Measurements from ENCODE around the gene ZBTB32. TPM values are rescaled to one million over a fixed set of nuclear protein-coding genes. Genes with fewer than 3 reads are reported as not detected.

The ZBTB32 gene
- total and polyA plus RNA-seq, 2 of the 8 experiments (the other 6 are each of a cell fraction or from before 2014, with no cell fraction given), result 0.11 to 0.50 TPM

DNA sequence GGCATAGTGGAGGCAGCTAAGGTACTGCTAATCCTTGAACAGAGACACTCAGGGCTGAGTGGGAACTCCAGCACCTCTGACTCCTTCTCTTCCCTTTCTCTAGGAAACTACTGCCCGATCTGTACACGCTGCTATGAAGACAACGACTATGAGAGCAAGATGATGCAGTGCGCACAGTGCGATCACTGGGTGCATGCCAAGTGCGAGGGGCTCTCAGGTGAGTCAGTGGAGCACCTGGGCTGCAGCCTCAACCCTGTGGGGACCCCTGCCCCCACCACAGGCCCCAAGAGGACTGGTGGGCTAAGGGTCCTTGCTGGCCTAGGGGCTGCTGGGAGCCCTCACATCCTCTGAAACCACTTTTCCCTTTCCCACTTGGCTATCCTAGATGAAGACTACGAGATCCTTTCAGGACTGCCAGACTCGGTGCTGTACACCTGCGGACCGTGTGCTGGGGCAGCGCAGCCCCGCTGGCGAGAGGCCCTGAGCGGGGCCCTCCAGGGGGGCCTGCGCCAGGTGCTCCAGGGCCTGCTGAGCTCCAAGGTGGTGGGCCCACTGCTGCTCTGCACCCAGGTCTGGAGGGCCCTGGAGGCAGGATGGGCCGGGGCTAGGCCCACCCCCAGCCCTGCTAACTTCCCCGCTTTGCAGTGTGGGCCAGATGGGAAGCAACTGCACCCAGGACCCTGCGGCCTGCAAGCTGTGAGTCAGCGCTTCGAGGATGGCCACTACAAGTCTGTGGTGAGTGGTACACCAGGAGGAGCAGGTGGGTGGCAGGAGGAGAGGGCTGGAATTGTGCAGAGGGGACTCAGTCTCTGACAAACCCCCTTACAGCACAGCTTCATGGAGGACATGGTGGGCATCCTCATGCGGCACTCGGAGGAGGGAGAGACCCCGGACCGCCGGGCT, 22.9 kb downstream of the ZBTB32 start:
- TF ChIP-seq, protein P1, sequence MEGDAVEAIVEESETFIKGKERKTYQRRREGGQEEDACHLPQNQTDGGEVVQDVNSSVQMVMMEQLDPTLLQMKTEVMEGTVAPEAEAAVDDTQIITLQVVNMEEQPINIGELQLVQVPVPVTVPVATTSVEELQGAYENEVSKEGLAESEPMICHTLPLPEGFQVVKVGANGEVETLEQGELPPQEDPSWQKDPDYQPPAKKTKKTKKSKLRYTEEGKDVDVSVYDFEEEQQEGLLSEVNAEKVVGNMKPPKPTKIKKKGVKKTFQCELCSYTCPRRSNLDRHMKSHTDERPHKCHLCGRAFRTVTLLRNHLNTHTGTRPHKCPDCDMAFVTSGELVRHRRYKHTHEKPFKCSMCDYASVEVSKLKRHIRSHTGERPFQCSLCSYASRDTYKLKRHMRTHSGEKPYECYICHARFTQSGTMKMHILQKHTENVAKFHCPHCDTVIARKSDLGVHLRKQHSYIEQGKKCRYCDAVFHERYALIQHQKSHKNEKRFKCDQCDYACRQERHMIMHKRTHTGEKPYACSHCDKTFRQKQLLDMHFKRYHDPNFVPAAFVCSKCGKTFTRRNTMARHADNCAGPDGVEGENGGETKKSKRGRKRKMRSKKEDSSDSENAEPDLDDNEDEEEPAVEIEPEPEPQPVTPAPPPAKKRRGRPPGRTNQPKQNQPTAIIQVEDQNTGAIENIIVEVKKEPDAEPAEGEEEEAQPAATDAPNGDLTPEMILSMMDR (IDR thresholded peaks at IDR 0.05; ENCODE audit: control extremely low read depth in 1 of 3, insufficient read depth in 1 of 3, low read depth in 1 of 3, low read length in 3 of 3), result no peak
- TF ChIP-seq MAFK (IDR thresholded peaks at IDR 0.05; ENCODE audit: low read depth, low read length) (no peak), KDM4A (IDR thresholded peaks at IDR 0.05; ENCODE audit: low read depth, low read length, severe bottlenecking) (no peak), CREB1 (IDR thresholded peaks at IDR 0.05) (no peak), RFX5 (IDR thresholded peaks at IDR 0.05; ENCODE audit: borderline replicate concordance, low read depth, low read length) (no peak)
- Histone ChIP-seq H3K4me3 (ENCODE audit: extremely low read depth in 1 of 4, insufficient read depth in 2 of 4, low read depth in 3 of 4, low read length in 4 of 4) (no peak overlapping the region), H3K23ac (ENCODE audit: insufficient read length) (no peak overlapping the region), H4K5ac (ENCODE audit: insufficient read length, low read depth, low read length) (no peak overlapping the region), H3K4ac (replicated peaks; ENCODE audit: insufficient read length, low read depth, low read length) (no peak overlapping the region), H2AK5ac (ENCODE audit: low read depth, low read length) (no peak overlapping the region), H2BK5ac (ENCODE audit: low read depth, low read length) (no peak overlapping the region), H3K79me1 (ENCODE audit: low read depth, low read length) (no peaks in the 10 kb centered on the region), H3K14ac (ENCODE audit: insufficient read length) (no peak overlapping the region), H3K23me2 (ENCODE audit: low read depth, low read length) (no peaks in the 10 kb centered on the region), H2BK12ac (ENCODE audit: low read depth, low read length) (no peak overlapping the region), H3K18ac (ENCODE audit: extremely low read depth, low read length) (no peak overlapping the region), H3K27ac (ENCODE audit: low read depth, low read length) (no peak overlapping the region), H4K91ac (replicated peaks; ENCODE audit: insufficient read length, low read length) (no peak overlapping the region), H4K8ac (ENCODE audit: extremely low read depth, insufficient read depth, low read length) (no peak overlapping the region), H3K27me3 (replicated peaks in 1 of 4; ENCODE audit: control insufficient read depth in 3 of 4, extremely low read depth in 1 of 4, insufficient read depth in 3 of 4, low read length in 3 of 4) (no peaks in the 10 kb centered on the region), H3K9me3 (ENCODE audit: insufficient read depth in 2 of 2, low read depth in 1 of 2, low read length in 1 of 2) (no peaks in the 10 kb centered on the region), H2BK120ac (replicated peaks; ENCODE audit: low read depth, low read length) (no peak overlapping the region), H2BK20ac (ENCODE audit: low read length) (no peak overlapping the region), H3K79me2 (ENCODE audit: control insufficient read depth in 1 of 2, insufficient read depth in 2 of 2, low read length in 2 of 2) (no peaks in the 10 kb centered on the region; a peak in 1 of 4 replicates), H3K9ac (replicated peaks in 1 of 4; ENCODE audit: extremely low read depth in 1 of 4, low read depth in 3 of 4, low read length in 3 of 4) (no peak overlapping the region), H3K4me2 (ENCODE audit: insufficient read depth in 1 of 2, low read depth in 2 of 2, low read length in 2 of 2) (no peak overlapping the region), H4K20me1 (replicated peaks in 1 of 2; ENCODE audit: control insufficient read depth in 1 of 2, insufficient read depth in 2 of 2, low read length in 2 of 2) (peaks cover 12 to 18% of the 10 kb centered on the region in 2 experiments), H2AFZ (ENCODE audit: low read length) (no peak overlapping the region), H3K36me3 (ENCODE audit: control insufficient read depth in 2 of 4, insufficient read depth in 4 of 4, low read length in 3 of 4) (peaks cover 45 to 83% (median 82%) of the 10 kb centered on the region in 4 experiments), H3K56ac (replicated peaks; ENCODE audit: insufficient read length, low read depth, low read length) (no peak overlapping the region), H3K4me1 (replicated peaks in 1 of 4; ENCODE audit: control insufficient read depth in 3 of 4, insufficient read depth in 4 of 4, low read length in 3 of 4) (no peaks in the 10 kb centered on the region), H2BK15ac (ENCODE audit: low read length) (no peak overlapping the region)
- WGBS, 2 experiments (ENCODE audit: extremely low coverage in 1 of 2, insufficient coverage in 1 of 2, insufficient read length in 1 of 2, insufficient replicate concordance in 2 of 2, low coverage in 1 of 2, low lambda C conversion rate in 2 of 2, missing lambda C conversion rate in 1 of 2), result 97% methylated on average over 20 of the region's 25 CpGs; no CpG with 5 or more reads in 1 of the 2 experiments
- no peak for DNase-seq (ENCODE audit: low read depth in 1 of 2, low spot score in 2 of 2)
- FAIRE-seq, result no peak
- ChIA-PET CTCF (ENCODE audit: partially characterized antibody) (interaction anchor here (1.1 to 11.8 kb wide), 3 partner anchors 11 to 35 kb away, joined by 3 to 80 read pairs (median 7); partner anchors contain the start of gene IGFLR1), POLR2A (ENCODE audit: partially characterized antibody) (interaction anchor here (1.3 to 6.1 kb wide), 5 partner anchors 9 to 19 kb away, joined by 3 to 39 read pairs (median 12); partner anchors contain the start of genes KMT2B, PSENEN and U2AF1L4)
